ENCODE data around the gene COL6A1.
A peak's percentile ranks its signal among the peaks of the same experiment; 100 is the strongest.
"Not testable (repeated sequence)": the region's sequence is repeated elsewhere in the genome, so short reads cannot be mapped to it uniquely, and the experiment has no call there.

COL6A1 gene

DNA sequence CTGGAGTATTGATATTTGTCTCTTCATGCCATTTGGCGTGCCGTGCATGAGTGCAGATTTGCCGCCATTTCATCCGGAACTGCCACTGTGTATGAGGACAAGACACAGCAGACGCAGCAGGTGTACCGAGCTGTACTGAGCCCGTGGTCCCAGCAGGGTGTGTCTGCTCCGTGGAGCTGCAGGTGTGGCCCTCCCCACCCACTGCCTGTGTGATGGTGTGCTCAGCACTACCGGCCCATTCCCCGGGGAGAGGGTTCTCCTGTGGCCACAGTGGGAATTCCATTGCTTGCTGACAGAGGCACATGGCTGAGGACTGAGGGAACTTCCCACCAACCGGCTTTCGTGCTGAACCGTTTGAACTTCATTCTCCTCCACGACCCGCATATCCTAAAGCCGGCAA, 34.3 kb upstream of the COL6A1 start:
- DNase-seq (ENCODE audit: low read depth), result no peak
- no peak overlapping the region for H3K4me3 ChIP-seq (ENCODE audit: low read length)
- TF ChIP-seq, protein P1, sequence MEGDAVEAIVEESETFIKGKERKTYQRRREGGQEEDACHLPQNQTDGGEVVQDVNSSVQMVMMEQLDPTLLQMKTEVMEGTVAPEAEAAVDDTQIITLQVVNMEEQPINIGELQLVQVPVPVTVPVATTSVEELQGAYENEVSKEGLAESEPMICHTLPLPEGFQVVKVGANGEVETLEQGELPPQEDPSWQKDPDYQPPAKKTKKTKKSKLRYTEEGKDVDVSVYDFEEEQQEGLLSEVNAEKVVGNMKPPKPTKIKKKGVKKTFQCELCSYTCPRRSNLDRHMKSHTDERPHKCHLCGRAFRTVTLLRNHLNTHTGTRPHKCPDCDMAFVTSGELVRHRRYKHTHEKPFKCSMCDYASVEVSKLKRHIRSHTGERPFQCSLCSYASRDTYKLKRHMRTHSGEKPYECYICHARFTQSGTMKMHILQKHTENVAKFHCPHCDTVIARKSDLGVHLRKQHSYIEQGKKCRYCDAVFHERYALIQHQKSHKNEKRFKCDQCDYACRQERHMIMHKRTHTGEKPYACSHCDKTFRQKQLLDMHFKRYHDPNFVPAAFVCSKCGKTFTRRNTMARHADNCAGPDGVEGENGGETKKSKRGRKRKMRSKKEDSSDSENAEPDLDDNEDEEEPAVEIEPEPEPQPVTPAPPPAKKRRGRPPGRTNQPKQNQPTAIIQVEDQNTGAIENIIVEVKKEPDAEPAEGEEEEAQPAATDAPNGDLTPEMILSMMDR (conservative IDR thresholded peaks at IDR 0.05; ENCODE audit: low read length), result no peak

DNA sequence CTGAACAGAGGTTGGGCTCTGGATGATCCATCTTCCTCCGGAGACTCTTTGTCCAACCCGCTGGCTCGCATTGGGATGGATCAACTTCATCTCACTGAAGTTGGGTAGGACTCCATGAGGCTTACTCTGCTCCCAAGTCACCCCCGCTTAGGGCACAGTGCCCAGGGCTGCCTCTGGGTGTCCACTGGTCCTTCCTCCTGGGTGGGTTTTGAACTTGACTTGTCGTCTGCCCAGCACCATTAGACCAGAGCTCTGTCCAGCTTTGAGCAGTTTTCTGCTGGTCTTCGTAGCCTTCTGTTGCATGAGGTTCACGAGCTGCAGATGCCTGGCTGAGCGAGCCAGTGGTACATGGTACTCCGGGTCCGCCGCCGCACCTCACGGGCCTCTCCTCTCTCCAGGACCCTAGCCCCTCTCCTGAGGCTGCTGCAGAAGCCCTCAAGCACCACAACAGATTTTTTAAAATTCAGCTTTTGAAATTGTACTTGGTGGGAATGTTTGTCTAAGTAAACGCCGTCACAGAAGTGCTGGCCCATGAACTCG, 33.8 kb upstream of the COL6A1 start:
- TF ChIP-seq, protein P1 (conservative IDR thresholded peaks at IDR 0.05; ENCODE audit: low read length), result no peak
- no peak overlapping the region for H3K4me3 ChIP-seq (ENCODE audit: low read length)
- no peak for DNase-seq (ENCODE audit: low read depth)

DNA sequence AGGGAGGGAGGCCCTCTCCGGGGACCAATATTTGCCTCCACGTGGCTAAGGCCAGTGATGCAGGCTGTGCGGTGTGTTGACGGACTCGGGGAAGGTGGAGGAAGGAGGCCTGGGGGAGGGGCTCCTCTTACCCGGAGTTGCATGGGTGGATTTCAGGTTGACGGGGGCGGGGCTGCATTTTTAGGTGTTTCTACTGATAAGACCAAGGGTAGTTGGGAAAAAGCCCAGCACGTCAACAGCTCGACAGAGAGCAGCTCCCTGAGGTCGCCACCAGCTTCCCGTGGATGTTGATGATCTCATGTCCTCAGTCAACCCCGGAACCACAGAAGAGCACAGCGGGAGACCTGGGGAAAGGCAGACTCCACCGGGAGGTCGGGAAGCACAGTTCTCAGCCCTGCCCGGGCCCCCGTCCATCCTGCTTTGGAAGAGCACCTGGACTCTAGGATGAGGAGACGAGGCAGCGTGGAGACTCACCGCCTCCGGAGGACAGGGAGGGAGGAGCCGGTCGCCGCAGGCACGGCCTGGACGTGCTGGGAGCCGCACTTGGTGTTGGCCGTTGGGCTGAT, 32.9 kb upstream of the COL6A1 start:
- no peak for DNase-seq (ENCODE audit: low read depth)

DNA sequence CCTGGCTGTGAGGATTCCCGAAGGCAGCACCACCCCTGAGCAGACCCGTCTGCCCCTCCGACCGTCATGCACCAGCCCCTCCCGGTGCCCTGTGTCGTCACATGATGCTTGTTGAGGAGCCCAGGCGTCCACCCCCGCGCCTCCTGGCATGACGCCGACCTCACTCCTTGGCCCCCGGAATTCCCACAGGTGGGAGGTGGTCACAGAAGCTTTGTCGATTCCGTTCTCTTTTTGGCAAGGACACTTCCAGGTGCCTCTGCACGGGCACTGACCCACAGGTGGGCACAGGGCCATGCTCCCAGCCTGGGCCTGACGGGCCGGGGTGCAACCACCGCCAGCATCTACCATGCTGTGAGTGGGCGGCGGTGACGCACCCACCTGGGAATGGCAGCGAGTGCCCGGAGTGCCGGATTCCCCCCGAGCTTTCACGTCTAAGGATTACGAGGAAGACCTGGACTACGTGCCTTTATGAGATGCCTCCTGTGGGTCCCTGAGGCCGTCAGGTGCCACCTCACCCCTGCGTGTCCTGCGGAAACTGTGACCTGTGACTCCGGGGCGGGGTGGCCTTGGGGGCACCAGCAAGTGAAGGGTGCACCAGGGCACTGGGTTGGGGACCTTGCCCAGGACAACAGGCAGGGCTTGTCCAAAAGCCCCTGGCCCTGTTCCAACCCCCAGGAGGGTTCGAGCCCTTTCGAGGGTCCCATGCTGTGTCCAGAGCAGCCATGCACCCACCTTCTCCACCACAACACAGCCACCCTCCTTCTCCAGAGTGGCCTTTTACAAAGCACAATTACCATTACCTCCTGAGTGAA, 31.4 kb upstream of the COL6A1 start:
- DNase-seq (ENCODE audit: low read depth), result no peak
- TF ChIP-seq, protein P1 (conservative IDR thresholded peaks at IDR 0.05; ENCODE audit: low read length), result no peak
- H3K4me3 ChIP-seq (ENCODE audit: low read length), result peak overlapping the region; percentile 9; the same call in 1 of the 2 replicates

More for the DNA sequence above, 32.9 kb upstream of the COL6A1 start:
- TF ChIP-seq, protein P1 (conservative IDR thresholded peaks at IDR 0.05; ENCODE audit: low read length), result no peak
- H3K4me3 ChIP-seq (ENCODE audit: low read length), result no peak overlapping the region

DNA sequence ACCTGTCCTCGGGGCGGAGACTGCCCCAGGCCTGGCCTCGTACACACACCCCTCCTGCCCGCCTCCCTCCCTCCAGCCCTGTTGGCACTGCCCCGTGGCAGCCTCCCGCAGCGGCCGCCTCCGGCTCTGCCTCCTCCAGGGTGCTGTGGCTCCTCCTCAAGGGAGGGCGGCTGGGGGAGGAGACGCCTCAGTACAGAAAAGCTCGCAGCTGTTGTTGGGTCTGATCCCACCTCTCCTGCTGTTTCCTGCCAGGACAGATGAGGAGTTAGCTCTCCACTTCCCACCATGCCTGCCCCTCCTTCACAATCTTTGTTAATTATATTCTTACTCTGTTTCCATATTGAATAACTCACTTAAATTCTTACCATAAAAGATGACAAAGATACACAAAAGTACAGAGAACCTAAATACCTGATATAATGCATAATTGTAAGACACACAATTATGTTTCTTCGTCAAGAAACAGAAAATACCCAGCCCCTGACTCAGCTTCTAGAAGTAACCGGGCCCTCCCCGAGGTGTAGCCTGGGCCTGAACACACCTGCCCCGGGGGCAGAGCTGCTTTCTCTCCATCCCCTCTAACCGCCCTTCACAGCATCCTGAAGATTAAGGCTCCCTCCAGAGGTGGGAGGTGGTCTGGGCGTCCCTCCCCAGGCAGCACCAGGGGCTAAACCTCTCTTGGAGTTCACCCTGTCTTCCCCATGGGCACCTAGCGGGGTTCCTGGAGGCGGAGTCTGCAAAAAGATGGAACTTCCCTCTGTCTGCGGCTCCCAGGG, 30.6 kb upstream of the COL6A1 start:
- peak; percentile 53 for DNase-seq (ENCODE audit: low read depth)
- TF ChIP-seq, protein P1 (conservative IDR thresholded peaks at IDR 0.05; ENCODE audit: low read length), result no peak
- H3K4me3 ChIP-seq (ENCODE audit: low read length), result peak overlapping the region; percentile 5; the same call in 1 of the 2 replicates

DNA sequence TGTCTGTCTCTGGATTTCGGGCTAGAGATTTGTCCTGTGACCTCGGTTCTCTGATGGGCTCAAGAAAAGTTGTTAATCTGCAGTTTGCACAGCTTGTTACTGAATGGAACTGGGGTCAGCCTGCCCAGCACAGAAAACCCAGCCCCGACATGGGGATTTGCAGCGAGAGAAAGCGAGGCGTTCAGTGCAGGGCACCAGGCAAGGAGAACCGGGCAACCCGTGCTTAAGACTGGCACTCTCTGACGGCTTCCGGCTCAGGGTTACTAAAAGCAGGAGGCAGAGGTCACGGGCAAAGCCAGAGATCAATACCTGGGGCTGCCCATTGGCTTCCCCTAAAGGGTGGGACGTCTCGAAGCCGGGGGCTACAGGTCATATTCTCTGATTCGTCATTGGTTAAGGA, 29.9 kb upstream of the COL6A1 start:
- TF ChIP-seq, protein P1 (conservative IDR thresholded peaks at IDR 0.05; ENCODE audit: low read length), result no peak
- DNase-seq (ENCODE audit: low read depth), result no peak
- no peak overlapping the region for H3K4me3 ChIP-seq (ENCODE audit: low read length)

DNA sequence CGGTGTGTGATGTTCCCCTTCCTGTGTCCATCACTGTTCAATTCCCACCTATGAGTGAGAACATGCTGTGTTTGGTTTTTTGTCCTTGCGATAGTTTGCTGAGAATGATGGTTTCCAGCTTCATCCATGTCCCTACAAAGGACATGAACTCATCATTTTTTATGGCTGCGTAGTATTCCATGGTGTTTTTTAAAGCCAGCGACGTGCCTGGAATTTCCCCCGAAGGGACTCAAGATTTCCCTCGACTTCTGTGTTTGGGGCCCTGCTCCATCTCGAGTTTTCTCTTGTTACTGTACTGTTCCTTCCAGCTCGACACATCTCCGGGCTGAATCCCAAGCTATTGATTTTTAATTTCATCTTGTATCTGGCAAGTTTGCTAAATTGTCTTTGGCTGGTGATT, 29.0 kb upstream of the COL6A1 start:
- not testable (repeated sequence) for DNase-seq (ENCODE audit: low read depth); H3K4me3 ChIP-seq (ENCODE audit: low read length)
